Type B pancreatic cell (in vitro differentiated cells): ENCODE data around the gene UBE4B. TPM values are rescaled to one million over a fixed set of nuclear protein-coding genes. Genes with fewer than 3 reads are reported as not detected.
"Not testable (repeated sequence)": the region's sequence is repeated elsewhere in the genome, so short reads cannot be mapped to it uniquely, and the experiment has no call there.

Experiments used
- DNase-seq: peaks from one replicate; pipeline ENCODE4 v3.0.0; 2021; ENCODE audit warnings: mixed read lengths; ENCODE audit not compliant: unreplicated experiment; ENCODE audit errors: extremely low spot score
- H3K27ac Mint-ChIP-seq: 2 replicates; pipeline ENCODE4 v1.8.0; 2021; ENCODE audit warnings: mild to moderate bottlenecking, mixed read lengths
- H3K27me3 Mint-ChIP-seq: 2 replicates; pipeline ENCODE4 v1.8.0; 2021; ENCODE audit warnings: mixed read lengths
- H3K36me3 Mint-ChIP-seq: 2 replicates; pipeline ENCODE4 v1.8.0; 2021; ENCODE audit warnings: mixed read lengths
- H3K4me1 Mint-ChIP-seq: one replicate; pipeline ENCODE4 v1.8.0; 2021; ENCODE audit warnings: mixed read lengths; ENCODE audit not compliant: unreplicated experiment
- H3K4me3 Mint-ChIP-seq: 2 replicates; pipeline ENCODE4 v1.8.0; 2021; ENCODE audit warnings: mild to moderate bottlenecking, mixed read lengths
- H3K9me3 Mint-ChIP-seq: 2 replicates; pipeline ENCODE4 v1.8.0; 2021; ENCODE audit warnings: mixed read lengths
- total RNA-seq: library from RNA; stranded (reverse); gene quantifications from 2 replicates; pipeline ENCODE4 v1.2.1, GENCODE V29; 2021; ENCODE audit warnings: low replicate concordance
- TF ChIP-seq, protein P1 (sequence below): fragments of 200-600 bp; sonication (generic); conservative IDR thresholded peaks from 2 replicates; pipeline ENCODE4 v1.5.0; 2021; ENCODE audit warnings: antibody characterized with exemption, mild to moderate bottlenecking

UBE4B gene
- total RNA-seq, 1 donor from 2014 or later: 55.1 TPM

GRCh38 chr1:10014016-10014415, 18.7 kb upstream of the UBE4B start:
- Mint-ChIP-seq H3K4me3 (no peak overlapping the region), H3K9me3 (no peaks in the 10 kb centered on the region), H3K4me1 (peaks cover 5% of the 10 kb centered on the region), H3K27me3 (no peaks in the 10 kb centered on the region), H3K27ac (no peak overlapping the region), H3K36me3 (no peaks in the 10 kb centered on the region)
- TF ChIP-seq, protein P1, sequence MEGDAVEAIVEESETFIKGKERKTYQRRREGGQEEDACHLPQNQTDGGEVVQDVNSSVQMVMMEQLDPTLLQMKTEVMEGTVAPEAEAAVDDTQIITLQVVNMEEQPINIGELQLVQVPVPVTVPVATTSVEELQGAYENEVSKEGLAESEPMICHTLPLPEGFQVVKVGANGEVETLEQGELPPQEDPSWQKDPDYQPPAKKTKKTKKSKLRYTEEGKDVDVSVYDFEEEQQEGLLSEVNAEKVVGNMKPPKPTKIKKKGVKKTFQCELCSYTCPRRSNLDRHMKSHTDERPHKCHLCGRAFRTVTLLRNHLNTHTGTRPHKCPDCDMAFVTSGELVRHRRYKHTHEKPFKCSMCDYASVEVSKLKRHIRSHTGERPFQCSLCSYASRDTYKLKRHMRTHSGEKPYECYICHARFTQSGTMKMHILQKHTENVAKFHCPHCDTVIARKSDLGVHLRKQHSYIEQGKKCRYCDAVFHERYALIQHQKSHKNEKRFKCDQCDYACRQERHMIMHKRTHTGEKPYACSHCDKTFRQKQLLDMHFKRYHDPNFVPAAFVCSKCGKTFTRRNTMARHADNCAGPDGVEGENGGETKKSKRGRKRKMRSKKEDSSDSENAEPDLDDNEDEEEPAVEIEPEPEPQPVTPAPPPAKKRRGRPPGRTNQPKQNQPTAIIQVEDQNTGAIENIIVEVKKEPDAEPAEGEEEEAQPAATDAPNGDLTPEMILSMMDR: no peak
- DNase-seq: no peak

- TF ChIP-seq, protein P1: no peak
- Mint-ChIP-seq H3K4me3 (no peak overlapping the region), H3K4me1 (peaks cover 18% of the 10 kb centered on the region), H3K36me3 (no peaks in the 10 kb centered on the region), H3K9me3 (no peaks in the 10 kb centered on the region), H3K27ac (no peak overlapping the region), H3K27me3 (no peaks in the 10 kb centered on the region)
- DNase-seq: no peak
Observed at GRCh38 chr1:10019561-10019960, 13.2 kb upstream of the UBE4B start.

- Mint-ChIP-seq H3K36me3 (no peaks in the 10 kb centered on the region), H3K4me1 (peaks cover 18% of the 10 kb centered on the region), H3K9me3 (no peaks in the 10 kb centered on the region), H3K27ac (no peak overlapping the region), H3K4me3 (no peak overlapping the region), H3K27me3 (no peaks in the 10 kb centered on the region)
- TF ChIP-seq, protein P1: no peak
- no peak for DNase-seq
Observed at GRCh38 chr1:10020086-10020485, 12.7 kb upstream of the UBE4B start.

DNA sequence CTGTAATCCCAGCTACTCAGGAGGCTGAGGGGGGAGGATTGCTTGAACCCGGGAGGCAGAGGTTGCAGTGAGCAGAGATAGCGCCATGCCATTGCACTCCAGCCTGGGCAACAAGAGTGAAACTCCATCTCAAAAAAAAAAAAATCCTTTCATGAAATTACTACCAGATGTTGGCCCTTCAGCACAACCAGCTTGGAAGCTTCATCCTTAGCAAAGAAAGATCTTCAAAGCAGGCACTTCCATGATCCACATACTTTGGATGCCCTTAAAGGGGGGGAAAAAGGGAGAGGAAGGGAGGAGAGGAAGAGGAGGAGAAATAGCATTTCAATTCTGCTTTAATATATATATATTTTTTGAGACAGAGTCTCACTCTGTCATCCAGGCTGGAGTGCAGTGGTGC, 12.1 kb upstream of the UBE4B start:
- not testable (repeated sequence) for H3K4me3 Mint-ChIP-seq, DNase-seq, H3K9me3 Mint-ChIP-seq, H3K27me3 Mint-ChIP-seq, H3K27ac Mint-ChIP-seq, H3K36me3 Mint-ChIP-seq
- peaks cover 16% of the 10 kb centered on the region for H3K4me1 Mint-ChIP-seq

DNA sequence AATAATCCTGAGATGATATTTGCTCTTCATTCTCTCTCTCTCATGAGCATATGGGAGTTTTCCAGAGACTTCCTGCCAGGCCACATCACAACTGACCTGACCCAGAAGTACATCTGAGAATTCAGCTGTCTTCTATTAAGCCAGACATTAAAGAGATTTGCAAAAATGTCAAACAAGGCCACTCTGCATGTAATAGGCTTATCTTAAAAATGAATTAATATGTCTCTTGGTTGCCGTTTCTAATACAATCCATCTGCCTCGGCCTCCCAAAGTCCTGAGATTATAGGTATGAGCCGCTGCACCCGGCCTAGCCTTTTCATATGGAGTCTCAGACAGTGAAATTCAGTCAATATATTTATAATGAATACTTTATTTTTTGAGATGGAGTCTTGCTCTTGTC, 10.8 kb upstream of the UBE4B start:
- not testable (repeated sequence) for H3K36me3 Mint-ChIP-seq, H3K4me3 Mint-ChIP-seq, H3K27ac Mint-ChIP-seq, DNase-seq, H3K27me3 Mint-ChIP-seq, H3K9me3 Mint-ChIP-seq
- H3K4me1 Mint-ChIP-seq: peaks cover 13% of the 10 kb centered on the region

DNA sequence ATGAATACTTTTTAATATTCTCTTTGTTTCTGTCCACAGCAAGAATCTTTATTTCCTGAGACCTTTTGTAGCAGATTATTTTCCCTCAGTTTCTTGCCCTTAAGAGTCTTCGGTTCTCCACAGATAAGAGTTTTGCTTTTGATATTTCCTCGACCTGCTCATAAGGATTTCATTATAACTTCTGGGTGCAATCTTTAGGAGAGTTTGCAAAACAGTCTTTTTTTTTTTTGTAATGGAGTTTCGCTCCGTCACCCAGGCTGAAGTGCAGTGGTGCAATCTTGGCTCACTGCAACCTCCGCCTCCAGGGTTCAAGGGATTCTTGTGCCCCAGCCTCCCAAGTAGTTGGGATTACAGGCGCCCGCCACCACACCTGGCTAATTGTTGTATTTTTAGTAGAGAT, 10.1 kb upstream of the UBE4B start:
- TF ChIP-seq, protein P1: no peak
- Mint-ChIP-seq H3K9me3 (no peaks in the 10 kb centered on the region), H3K36me3 (no peaks in the 10 kb centered on the region), H3K4me1 (peaks cover 13% of the 10 kb centered on the region), H3K27me3 (no peaks in the 10 kb centered on the region), H3K4me3 (no peak overlapping the region), H3K27ac (no peak overlapping the region)
- no peak for DNase-seq

GRCh38 chr1:10025354-10025753, 7.4 kb upstream of the UBE4B start:
- no peaks in the 10 kb centered on the region for H3K27me3 Mint-ChIP-seq
- H3K36me3 Mint-ChIP-seq: no peaks in the 10 kb centered on the region
- TF ChIP-seq, protein P1: no peak
- H3K4me3 Mint-ChIP-seq: no peak overlapping the region
- H3K9me3 Mint-ChIP-seq: no peaks in the 10 kb centered on the region
- H3K4me1 Mint-ChIP-seq: peaks cover 11% of the 10 kb centered on the region
- DNase-seq: no peak
- H3K27ac Mint-ChIP-seq: no peak overlapping the region
